NCI-H69 (cell line): ENCODE measurements around the gene PRKG1.
A peak's percentile ranks its signal among the peaks of the same experiment; 100 is the strongest.
"Not testable (repeated sequence)": the region's sequence is repeated elsewhere in the genome, so short reads cannot be mapped to it uniquely, and the experiment has no call there.

Source experiments
- DNase-seq: peaks from one replicate; lab custom pipeline; 2025; lab: John Stamatoyannopoulos, UW

The PRKG1 gene

GRCh38 chr10:51427758-51428157 is 353.5 kb downstream of the PRKG1 start:
- DNase-seq = no peak

- no peak for DNase-seq
Observed at GRCh38 chr10:51430506-51430905, 356.2 kb downstream of the PRKG1 start.

GRCh38 chr10:51433949-51434475 is 359.7 kb downstream of the PRKG1 start:
- DNase-seq = no peak

- no peak for DNase-seq
Observed at GRCh38 chr10:51436805-51437204, 362.5 kb downstream of the PRKG1 start.

GRCh38 chr10:51439645-51440044 is 365.4 kb downstream of the PRKG1 start:
- DNase-seq = no peak

GRCh38 chr10:51445588-51445987 is 371.3 kb downstream of the PRKG1 start:
- DNase-seq = no peak

- DNase-seq = no peak
Observed at GRCh38 chr10:51447119-51447518, 372.8 kb downstream of the PRKG1 start.

GRCh38 chr10:51455762-51456161 is 381.5 kb downstream of the PRKG1 start:
- DNase-seq = not testable (repeated sequence)

- no peak for DNase-seq
Observed at GRCh38 chr10:51459476-51459875, 385.2 kb downstream of the PRKG1 start.

GRCh38 chr10:51462076-51462779 is 387.9 kb downstream of the PRKG1 start:
- no peak for DNase-seq

- DNase-seq = peak; percentile 19
Observed at GRCh38 chr10:51468424-51468823, 394.1 kb downstream of the PRKG1 start.

GRCh38 chr10:51469686-51470085 is 395.4 kb downstream of the PRKG1 start:
- DNase-seq = no peak

GRCh38 chr10:51471271-51471670 is 397.0 kb downstream of the PRKG1 start:
- no peak for DNase-seq

GRCh38 chr10:51472154-51472553 is 397.9 kb downstream of the PRKG1 start:
- DNase-seq = no peak

- DNase-seq = no peak
Observed at GRCh38 chr10:51479711-51480110, 405.4 kb downstream of the PRKG1 start.

GRCh38 chr10:51485668-51486067 is 411.4 kb downstream of the PRKG1 start:
- no peak for DNase-seq

GRCh38 chr10:51487576-51487975 is 413.3 kb downstream of the PRKG1 start:
- no peak for DNase-seq

GRCh38 chr10:51488766-51489408 is 414.6 kb downstream of the PRKG1 start:
- DNase-seq = no peak

- peak; percentile 31 for DNase-seq
Observed at GRCh38 chr10:51498424-51498823, 424.1 kb downstream of the PRKG1 start.

GRCh38 chr10:51501396-51501795 is 427.1 kb downstream of the PRKG1 start:
- no peak for DNase-seq

GRCh38 chr10:51502124-51502523 is 427.8 kb downstream of the PRKG1 start:
- DNase-seq = no peak

GRCh38 chr10:51503378-51503777 is 429.1 kb downstream of the PRKG1 start:
- no peak for DNase-seq

- DNase-seq = no peak
Observed at GRCh38 chr10:51507476-51507875, 433.2 kb downstream of the PRKG1 start.

GRCh38 chr10:51508156-51508555 is 433.9 kb downstream of the PRKG1 start:
- DNase-seq = no peak
